Stomach smooth muscle (tissue), 2 donors: ENCODE results near the gene NES.
"Not testable (repeated sequence)": the region's sequence is repeated elsewhere in the genome, so short reads cannot be mapped to it uniquely, and the experiment has no call there.

Experiments used
- H3K27ac ChIP-seq: one replicate; pipeline ENCODE4 v1.7.0; 2013; ENCODE audit warnings: mild to moderate bottlenecking, low read length, inconsistent platforms
- H3K27me3 ChIP-seq, 2 donors: one replicate each; pipeline ENCODE4 v1.7.0; 2013; ENCODE audit warnings: low read length in 2 of 2; ENCODE audit not compliant: insufficient read depth in 2 of 2, control insufficient read depth in 1 of 2
- H3K36me3 ChIP-seq, 2 donors: one replicate each; pipeline ENCODE4 v1.7.0; 2013; ENCODE audit warnings: low read length in 2 of 2; ENCODE audit not compliant: control insufficient read depth in 2 of 2, insufficient read depth in 2 of 2
- H3K4me1 ChIP-seq: one replicate; pipeline ENCODE4 v1.7.0; 2013; ENCODE audit warnings: low read length; ENCODE audit not compliant: control insufficient read depth, insufficient read depth
- H3K4me3 ChIP-seq, 2 donors: one replicate each; pipeline ENCODE4 v1.7.0; 2013; ENCODE audit warnings: low read length in 2 of 2
- H3K9ac ChIP-seq, 2 donors: one replicate each; pipeline ENCODE4 v1.7.0; 2013; ENCODE audit warnings: low read length in 2 of 2, mild to moderate bottlenecking in 1 of 2
- H3K9me3 ChIP-seq, 2 donors: one replicate each; pipeline ENCODE4 v1.7.0; 2013; ENCODE audit warnings: low read length in 2 of 2; ENCODE audit not compliant: control insufficient read depth in 2 of 2
- donor health status: healthy.
- donor health status: Pancreatic carcinoma.

The NES gene

GRCh38 chr1:156641761-156642264 lies 35.4 kb downstream of the NES start, which contains the start of gene BCAN:
Gene BCAN (plus strand): TSS chr1:156642117. CDS start chr1:156646055, 3,938 bp downstream.
- Histone ChIP-seq H3K27me3 (peaks cover 65 to 82% of the 10 kb centered on the region in 2 donors), H3K9me3 (no peaks in the 10 kb centered on the region), H3K36me3 (no peaks in the 10 kb centered on the region), H3K4me3 (peak within 1 kb of the TSS; percentile 19 to 55), H3K27ac (no peak within 1 kb of the TSS), H3K9ac (no peak within 1 kb of the TSS), H3K4me1 (peaks cover 14% of the 10 kb centered on the region)

GRCh38 chr1:156640842-156641706 lies 36.1 kb downstream of the NES start:
- Histone ChIP-seq H3K4me3 (peak overlapping the region; percentile 19 to 47), H3K9me3 (no peaks in the 10 kb centered on the region), H3K27me3 (peaks cover 63 to 78% of the 10 kb centered on the region in 2 donors), H3K36me3 (no peaks in the 10 kb centered on the region), H3K4me1 (peaks cover 14% of the 10 kb centered on the region), H3K27ac (no peak overlapping the region), H3K9ac (no peak overlapping the region)

GRCh38 chr1:156639601-156640101 lies 37.6 kb downstream of the NES start:
- Histone ChIP-seq H3K27ac (no peak overlapping the region), H3K4me3 (no peak overlapping the region), H3K4me1 (peaks cover 14% of the 10 kb centered on the region), H3K9me3 (no peaks in the 10 kb centered on the region), H3K9ac (no peak overlapping the region), H3K36me3 (no peaks in the 10 kb centered on the region), H3K27me3 (peaks cover 59 to 68% of the 10 kb centered on the region in 2 donors)

DNA sequence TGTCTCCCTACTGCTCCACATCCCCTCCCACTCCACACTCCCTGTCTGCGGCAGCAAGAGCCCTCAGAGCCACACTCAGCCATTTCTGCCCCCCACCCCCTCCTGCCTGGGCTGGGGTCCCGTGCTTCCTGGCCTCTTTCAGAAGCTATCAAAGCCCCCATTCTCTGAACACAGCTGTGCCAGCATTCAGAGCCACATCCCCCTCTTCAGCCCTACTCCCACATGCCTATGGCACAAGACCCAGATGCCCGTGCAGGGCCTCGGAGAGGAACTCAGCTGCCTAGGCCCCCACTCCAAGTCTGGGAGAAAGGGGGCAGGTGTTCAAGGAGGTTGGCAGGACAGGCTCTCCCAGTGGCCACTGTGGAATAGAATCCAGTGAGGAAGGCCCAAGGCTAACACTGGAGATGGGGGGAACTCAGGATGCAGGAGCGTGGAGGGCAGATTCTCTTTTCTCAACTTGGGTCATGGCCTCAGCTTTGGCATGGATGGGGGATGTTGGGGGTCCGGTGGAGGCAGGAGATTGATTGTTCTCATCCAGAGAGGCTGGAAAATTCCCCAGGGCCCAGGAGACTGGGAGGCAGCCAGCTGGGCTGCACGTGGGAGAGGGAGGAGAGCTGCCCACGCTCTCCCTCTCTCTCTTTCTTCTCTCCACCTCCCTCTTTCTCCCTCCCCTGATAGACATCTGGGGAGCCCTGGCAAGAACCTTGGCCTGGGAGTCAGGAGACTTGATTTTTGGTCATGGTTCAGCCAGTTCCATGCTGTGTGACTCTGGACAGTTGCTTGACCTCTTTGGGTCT lies 38.8 kb downstream of the NES start:
- H3K9me3 ChIP-seq = no peaks in the 10 kb centered on the region
- peaks cover 61 to 63% of the 10 kb centered on the region in 2 donors for H3K27me3 ChIP-seq
- no peaks in the 10 kb centered on the region for H3K36me3 ChIP-seq
- no peak overlapping the region for H3K27ac ChIP-seq
- no peak overlapping the region for H3K9ac ChIP-seq
- no peak overlapping the region for H3K4me3 ChIP-seq
- peaks cover 14% of the 10 kb centered on the region for H3K4me1 ChIP-seq

GRCh38 chr1:156632355-156632754 lies 44.9 kb downstream of the NES start:
- H3K9ac ChIP-seq = no peak overlapping the region
- no peak overlapping the region for H3K4me3 ChIP-seq
- H3K36me3 ChIP-seq = no peaks in the 10 kb centered on the region
- H3K4me1 ChIP-seq = no peaks in the 10 kb centered on the region
- H3K9me3 ChIP-seq = no peaks in the 10 kb centered on the region
- no peak overlapping the region for H3K27ac ChIP-seq
- H3K27me3 ChIP-seq = peaks cover 35 to 37% of the 10 kb centered on the region in 2 donors

GRCh38 chr1:156631152-156631551 lies 46.1 kb downstream of the NES start:
- not testable (repeated sequence) for H3K4me1 ChIP-seq, H3K9ac ChIP-seq, H3K36me3 ChIP-seq, H3K4me3 ChIP-seq, H3K9me3 ChIP-seq, H3K27ac ChIP-seq
- H3K27me3 ChIP-seq = peaks cover 33 to 41% of the 10 kb centered on the region in 2 donors

DNA sequence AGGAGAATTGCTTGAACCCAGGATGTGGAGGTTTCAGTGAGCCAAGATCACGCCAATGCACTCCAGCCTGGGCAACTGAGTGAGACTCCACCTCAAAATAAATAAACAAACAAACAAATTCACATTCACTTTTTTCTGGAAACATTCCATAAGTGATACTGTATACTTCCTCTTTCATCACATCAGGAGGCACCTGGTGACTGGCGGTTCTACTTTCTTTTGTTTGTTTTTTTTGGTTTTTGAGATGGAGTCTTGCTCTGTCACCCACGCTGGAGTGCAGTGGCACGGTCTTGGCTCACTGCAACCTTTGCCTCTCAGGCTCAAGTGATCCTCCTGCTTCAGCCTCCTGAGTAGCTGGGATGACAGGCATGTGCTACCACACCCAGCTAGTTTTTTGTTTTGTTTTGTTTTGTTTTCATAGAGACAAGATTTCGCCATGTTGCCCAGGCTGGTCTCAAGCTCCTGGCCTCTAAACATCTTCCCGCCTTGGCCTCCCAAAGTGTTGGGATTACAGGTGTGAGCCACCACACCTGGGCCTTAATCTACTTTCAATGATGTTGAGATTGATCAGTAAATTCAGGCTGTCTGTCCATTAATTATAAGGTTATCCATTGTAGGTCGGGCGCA lies 47.3 kb downstream of the NES start:
- H3K36me3 ChIP-seq = no peaks in the 10 kb centered on the region
- no peak overlapping the region for H3K9ac ChIP-seq
- peaks cover 10% of the 10 kb centered on the region for H3K4me1 ChIP-seq
- H3K27ac ChIP-seq = no peak overlapping the region
- no peaks in the 10 kb centered on the region for H3K9me3 ChIP-seq
- H3K27me3 ChIP-seq = peaks cover 39 to 54% of the 10 kb centered on the region in 2 donors
- H3K4me3 ChIP-seq = no peak overlapping the region

DNA sequence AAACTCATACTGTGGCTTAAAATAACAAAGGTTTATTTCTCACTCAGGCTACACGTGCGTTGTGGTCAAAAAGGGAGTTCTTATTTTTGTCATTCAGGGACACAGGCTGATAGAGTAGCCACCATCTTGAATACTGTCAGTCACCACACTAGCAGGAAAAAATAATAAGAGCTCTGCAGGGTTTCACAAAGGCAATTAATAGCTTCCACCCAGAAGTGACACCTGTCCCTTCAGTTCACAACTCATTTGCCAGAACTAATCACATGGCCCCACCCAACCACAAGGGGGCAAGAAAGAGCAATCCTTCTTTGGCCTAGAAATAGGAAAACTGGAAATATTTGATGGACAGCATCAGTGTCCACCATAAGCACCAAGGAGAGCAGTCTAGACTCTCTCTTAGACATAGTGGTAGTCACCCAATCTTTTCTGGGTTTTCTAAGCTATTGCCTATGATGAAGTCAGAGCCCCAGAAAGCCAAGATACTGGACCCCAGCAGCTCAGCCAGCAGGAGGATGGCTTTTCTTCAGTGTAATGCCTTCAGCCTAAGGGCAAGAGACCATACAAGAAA lies 49.8 kb downstream of the NES start:
- Histone ChIP-seq H3K27ac (no peak overlapping the region), H3K36me3 (no peaks in the 10 kb centered on the region), H3K4me3 (no peak overlapping the region), H3K9me3 (no peaks in the 10 kb centered on the region), H3K27me3 (peaks cover 38 to 52% of the 10 kb centered on the region in 2 donors), H3K4me1 (peaks cover 22% of the 10 kb centered on the region), H3K9ac (no peak overlapping the region)

DNA sequence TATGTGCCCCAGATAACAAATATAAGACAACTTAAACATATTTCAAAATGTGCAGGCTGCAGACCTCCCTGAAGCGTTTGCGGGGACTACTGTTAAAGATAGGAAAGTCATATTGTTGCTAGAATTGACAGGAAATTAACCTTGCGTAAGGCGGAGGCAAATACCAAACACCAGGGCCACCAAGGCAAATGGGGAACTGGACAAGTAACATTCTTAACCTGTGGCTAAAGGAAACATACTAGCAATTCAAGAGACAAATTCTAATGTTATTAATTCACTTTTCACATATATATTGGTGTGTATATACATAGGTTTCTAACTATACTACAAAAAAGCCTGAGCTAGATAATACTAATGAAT lies 51.1 kb downstream of the NES start:
- Histone ChIP-seq H3K4me3 (peak overlapping the region in 1 of 2 donors; percentile 70), H3K27me3 (peaks cover 35 to 47% of the 10 kb centered on the region in 2 donors), H3K9ac (no peak overlapping the region), H3K9me3 (no peaks in the 10 kb centered on the region), H3K4me1 (peaks cover 22% of the 10 kb centered on the region), H3K36me3 (no peaks in the 10 kb centered on the region), H3K27ac (no peak overlapping the region)
